Gastrocnemius medialis (tissue), 4 donors: ENCODE results near the gene SNTG2. TPM values are rescaled to one million over a fixed set of nuclear protein-coding genes. Genes with fewer than 3 reads are reported as not detected.

Source experiments
- ATAC-seq, 2 donors: fragments of 150-250 bp; one replicate each; pipeline ENCODE4 v1.9.1; 2016
- DNase-seq, 2 donors: peaks; one replicate each; pipeline ENCODE4 v3.0.0-alpha.2; 2019
- H3K27ac ChIP-seq, 4 donors: fragments of 200-600 bp; sonication (generic); 1 replicate in 1 of 4; 2 replicates in 3 of 4; pipeline ENCODE4 v1.5.1; 2016 to 2018; ENCODE audit warnings: mild to moderate bottlenecking in 2 of 4, moderate library complexity in 1 of 4
- H3K27me3 ChIP-seq, 3 donors: fragments of 200-600 bp; sonication (generic) in 2 of 3; 1 replicate in 1 of 3; 2 replicates in 2 of 3; pipeline versions ENCODE4 v1.5.1 to v1.6.0; 2016 to 2019; ENCODE audit warnings: mild to moderate bottlenecking in 1 of 3, moderate library complexity in 1 of 3
- H3K36me3 ChIP-seq, 2 donors: fragments of 200-600 bp; sonication (generic) in 1 of 2; one replicate each; pipeline ENCODE4 v1.5.1; 2017 to 2018
- H3K4me1 ChIP-seq, 2 donors: fragments of 200-600 bp; sonication (generic) in 1 of 2; one replicate each; pipeline ENCODE4 v1.5.1; 2016 to 2017; ENCODE audit warnings: mild to moderate bottlenecking in 2 of 2
- H3K4me3 ChIP-seq, 4 donors: fragments of 200-600 bp; sonication (generic) in 3 of 4; 1 replicate in 1 of 4; 2 replicates in 3 of 4; pipeline ENCODE4 v1.5.1; 2016 to 2019; ENCODE audit warnings: mild to moderate bottlenecking in 2 of 4
- H3K9me3 ChIP-seq, 3 donors: fragments of 200-600 bp; sonication (generic) in 2 of 3; 1 replicate in 1 of 3; 2 replicates in 2 of 3; pipeline ENCODE4 v1.5.1; 2016 to 2019
- POLR2A ChIP-seq, 2 donors: fragments of 450-650 bp; IDR thresholded peaks; one replicate each; pipeline ENCODE4 v1.6.1; 2017; ENCODE audit warnings: antibody characterized with exemption in 2 of 2, mild to moderate bottlenecking in 2 of 2, moderate library complexity in 2 of 2
- in situ Hi-C, 4 donors: fragments of 200-750 bp; cut with MboI; loops; one replicate each; pipeline versions ENCODE4 v1.15.0 to v1.8.0; 2017; ENCODE audit warnings: low sequenced_read_pairs in 4 of 4
- intact Hi-C: fragments of 100-400 bp; cut with DNase I; formaldehyde crosslinking; loops from one replicate; pipeline ENCODE4 v1.15.1; 2023; ENCODE audit warnings: low total_unique reads
- total RNA-seq, 4 donors: library from RNA; depleted of rRNA; stranded (reverse); fragments of >200 nt; gene quantifications; one replicate each; pipeline versions ENCODE4 v1.1.0 to v1.2.3, GENCODE V29; 2016
- TF ChIP-seq, protein P1 (sequence below), 5 experiments: fragments of 450-650 bp in 3 of 5; fragments of 200-600 bp in 2 of 5; sonication (generic) in 2 of 5; IDR thresholded peaks in 4 of 5; conservative IDR thresholded peaks in 1 of 5; 1 replicate in 4 of 5; 2 replicates in 1 of 5; pipeline ENCODE4 v1.5.1; 2016 to 2019; ENCODE audit warnings: antibody characterized with exemption in 5 of 5, mild to moderate bottlenecking in 3 of 5, moderate library complexity in 3 of 5

SNTG2 gene
- total RNA-seq, 4 donors from 2014 or later = 0.55 to 1.0 (median 0.92) TPM; not detected in 1

DNA sequence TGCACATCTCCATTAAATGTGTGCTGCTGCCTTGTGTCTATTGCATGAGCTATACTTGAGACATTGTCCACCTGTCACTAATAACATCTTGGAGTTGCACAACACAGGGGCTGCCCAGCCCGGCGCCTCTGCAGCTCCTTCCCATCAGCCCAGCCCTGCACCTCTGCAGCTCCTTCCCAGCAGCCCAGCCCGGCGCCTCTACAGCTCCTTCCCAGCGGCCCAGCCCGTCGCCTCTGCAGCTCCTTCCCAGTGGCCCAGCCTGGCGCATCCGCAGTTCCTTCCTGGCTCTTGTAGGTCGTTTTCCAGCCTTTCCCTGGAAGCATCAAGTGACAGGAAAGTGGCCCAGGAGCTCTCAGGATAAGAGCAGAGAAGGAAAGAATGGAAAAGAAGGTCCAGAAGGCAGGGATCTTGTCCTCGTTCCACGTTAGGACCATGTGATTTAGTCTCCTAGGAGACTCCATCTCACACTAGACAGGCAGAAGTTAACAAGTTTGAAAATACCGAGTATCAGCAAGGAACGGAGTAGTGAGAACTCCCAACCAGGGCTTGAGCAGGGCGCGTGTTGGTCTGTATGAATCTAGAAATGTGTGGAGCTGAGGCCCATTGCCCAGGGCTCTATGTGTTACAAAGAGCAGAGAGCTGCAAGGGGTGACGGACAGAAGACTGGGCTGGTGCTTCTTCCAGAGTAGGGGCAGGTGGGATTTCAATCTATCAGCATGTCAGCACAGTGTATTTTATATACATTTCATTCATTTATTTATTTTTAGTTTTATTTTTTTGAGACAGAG lies 346.9 kb downstream of the SNTG2 start:
- H3K4me3 ChIP-seq = no peak overlapping the region
- DNase-seq = no peak
- TF ChIP-seq, protein P1, sequence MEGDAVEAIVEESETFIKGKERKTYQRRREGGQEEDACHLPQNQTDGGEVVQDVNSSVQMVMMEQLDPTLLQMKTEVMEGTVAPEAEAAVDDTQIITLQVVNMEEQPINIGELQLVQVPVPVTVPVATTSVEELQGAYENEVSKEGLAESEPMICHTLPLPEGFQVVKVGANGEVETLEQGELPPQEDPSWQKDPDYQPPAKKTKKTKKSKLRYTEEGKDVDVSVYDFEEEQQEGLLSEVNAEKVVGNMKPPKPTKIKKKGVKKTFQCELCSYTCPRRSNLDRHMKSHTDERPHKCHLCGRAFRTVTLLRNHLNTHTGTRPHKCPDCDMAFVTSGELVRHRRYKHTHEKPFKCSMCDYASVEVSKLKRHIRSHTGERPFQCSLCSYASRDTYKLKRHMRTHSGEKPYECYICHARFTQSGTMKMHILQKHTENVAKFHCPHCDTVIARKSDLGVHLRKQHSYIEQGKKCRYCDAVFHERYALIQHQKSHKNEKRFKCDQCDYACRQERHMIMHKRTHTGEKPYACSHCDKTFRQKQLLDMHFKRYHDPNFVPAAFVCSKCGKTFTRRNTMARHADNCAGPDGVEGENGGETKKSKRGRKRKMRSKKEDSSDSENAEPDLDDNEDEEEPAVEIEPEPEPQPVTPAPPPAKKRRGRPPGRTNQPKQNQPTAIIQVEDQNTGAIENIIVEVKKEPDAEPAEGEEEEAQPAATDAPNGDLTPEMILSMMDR (IDR thresholded peaks at IDR 0.05 in 4 of 5, conservative IDR thresholded peaks at IDR 0.05 in 1 of 5) = no peak
- TF ChIP-seq POLR2A (IDR thresholded peaks at IDR 0.05) = no peak
- no peak overlapping the region for H3K27ac ChIP-seq
- ATAC-seq = no peak
- no peaks in the 10 kb centered on the region for H3K4me1 ChIP-seq
- no peaks in the 10 kb centered on the region for H3K27me3 ChIP-seq
- in situ Hi-C loops = no loop called here
- H3K9me3 ChIP-seq = no peaks in the 10 kb centered on the region
- H3K36me3 ChIP-seq = no peaks in the 10 kb centered on the region
- intact Hi-C loops = no loop called here

DNA sequence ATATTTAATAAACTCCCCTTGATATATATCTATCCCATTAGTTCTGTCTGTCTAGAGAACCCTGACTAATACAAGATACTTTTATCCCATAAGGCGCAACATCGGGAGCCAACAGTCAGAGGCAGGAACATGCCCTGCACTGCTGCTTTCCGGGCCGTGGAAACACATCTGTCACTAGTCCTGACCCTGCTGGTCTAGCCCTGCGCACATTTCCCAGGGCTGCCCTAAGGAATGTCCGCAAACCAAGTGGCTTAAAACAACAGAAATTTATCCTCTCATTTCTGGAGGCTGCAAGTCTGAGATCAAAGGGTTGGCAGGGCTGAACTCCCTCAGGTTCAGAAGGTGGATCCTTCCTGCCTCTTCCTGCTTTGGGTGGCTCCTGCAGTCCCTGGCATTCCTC lies 348.4 kb downstream of the SNTG2 start:
- DNase-seq (no peak), ATAC-seq (no peak)
- no peaks in the 10 kb centered on the region for H3K36me3 ChIP-seq
- no peaks in the 10 kb centered on the region for H3K27me3 ChIP-seq
- no peak overlapping the region for H3K4me3 ChIP-seq
- no peak overlapping the region for H3K27ac ChIP-seq
- no peaks in the 10 kb centered on the region for H3K4me1 ChIP-seq
- in situ Hi-C loops = no loop called here
- no peaks in the 10 kb centered on the region for H3K9me3 ChIP-seq
- intact Hi-C loops = no loop called here
- TF ChIP-seq, protein P1 (IDR thresholded peaks at IDR 0.05 in 4 of 5, conservative IDR thresholded peaks at IDR 0.05 in 1 of 5) = no peak
- no peak for TF ChIP-seq POLR2A (IDR thresholded peaks at IDR 0.05)

DNA sequence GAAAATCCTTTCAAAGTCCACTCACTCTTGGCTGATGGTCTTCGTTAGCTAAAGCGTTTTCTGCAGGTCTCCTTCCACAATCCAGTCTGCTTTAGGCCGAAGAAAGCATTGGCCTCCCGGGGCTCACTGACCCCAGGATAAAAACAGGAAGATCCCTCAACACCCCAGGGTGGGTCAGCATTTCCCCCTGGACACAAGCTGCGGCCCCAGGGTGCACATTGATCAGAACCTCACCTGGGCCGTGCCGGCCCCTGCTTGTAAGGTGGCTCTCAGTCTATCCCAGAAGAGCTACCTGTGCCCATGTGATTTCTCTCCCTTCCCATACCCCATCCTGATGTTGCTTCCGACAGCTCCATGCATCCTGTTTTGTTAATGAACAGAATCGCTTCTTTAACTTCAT lies 349.6 kb downstream of the SNTG2 start:
- no peak overlapping the region for H3K27ac ChIP-seq
- H3K9me3 ChIP-seq = no peaks in the 10 kb centered on the region
- H3K36me3 ChIP-seq = no peaks in the 10 kb centered on the region
- H3K4me3 ChIP-seq = no peak overlapping the region
- DNase-seq (no peak), ATAC-seq (no peak)
- TF ChIP-seq, protein P1 (IDR thresholded peaks at IDR 0.05 in 4 of 5, conservative IDR thresholded peaks at IDR 0.05 in 1 of 5) = no peak
- TF ChIP-seq POLR2A (IDR thresholded peaks at IDR 0.05) = no peak
- no peaks in the 10 kb centered on the region for H3K27me3 ChIP-seq
- in situ Hi-C loops (no loop called here), intact Hi-C loops (no loop called here)
- no peaks in the 10 kb centered on the region for H3K4me1 ChIP-seq

DNA sequence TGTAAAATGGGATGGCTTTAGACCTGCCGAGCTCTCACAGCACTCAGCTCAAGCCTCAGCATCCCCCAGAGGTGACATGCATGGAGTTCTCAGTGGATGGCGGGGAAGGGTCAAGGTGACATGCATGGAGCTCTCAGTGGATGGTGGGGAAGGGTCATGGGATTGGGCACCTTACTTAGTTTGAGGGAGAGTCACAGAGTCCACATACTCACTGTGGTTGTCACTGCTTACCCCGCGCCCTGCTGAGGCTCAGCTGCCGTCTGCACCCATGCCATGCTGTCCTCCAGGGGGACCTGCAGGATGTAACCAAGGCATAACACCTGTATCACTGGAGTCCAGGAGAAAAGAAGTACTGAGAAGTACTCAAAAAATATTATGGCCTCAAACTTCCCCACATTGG lies 350.4 kb downstream of the SNTG2 start:
- intact Hi-C loops = no loop called here
- H3K9me3 ChIP-seq = no peaks in the 10 kb centered on the region
- in situ Hi-C loops = no loop called here
- no peaks in the 10 kb centered on the region for H3K4me1 ChIP-seq
- no peak overlapping the region for H3K4me3 ChIP-seq
- ATAC-seq (no peak), DNase-seq (no peak)
- H3K27me3 ChIP-seq = no peaks in the 10 kb centered on the region
- TF ChIP-seq, protein P1 (IDR thresholded peaks at IDR 0.05 in 4 of 5, conservative IDR thresholded peaks at IDR 0.05 in 1 of 5) = no peak
- no peak for TF ChIP-seq POLR2A (IDR thresholded peaks at IDR 0.05)
- H3K27ac ChIP-seq = no peak overlapping the region
- H3K36me3 ChIP-seq = no peaks in the 10 kb centered on the region
